Loucy (cell line): ENCODE data around the gene CBX5.

ENCODE experiments used
- H2AFZ ChIP-seq: fragments of 200-600 bp; sonication (generic); 2 replicates; pipeline ENCODE4 v1.6.0; 2016; ENCODE audit warnings: antibody characterized with exemption, mild to moderate bottlenecking, low read length, moderate library complexity
- H3F3A ChIP-seq: fragments of 200-600 bp; 2 replicates; pipeline ENCODE4 v1.6.0; 2016; ENCODE audit warnings: antibody characterized with exemption, low read depth, mild to moderate bottlenecking
- H3K27me3 ChIP-seq: fragments of 200-600 bp; sonication (generic); 2 replicates; pipeline ENCODE4 v1.6.1; 2014; ENCODE audit warnings: low read length, mild to moderate bottlenecking; ENCODE audit not compliant: insufficient read depth, poor library complexity, severe bottlenecking
- H3K36me3 ChIP-seq: fragments of 200-600 bp; sonication (generic); 2 replicates; pipeline ENCODE4 v1.6.1; 2016; ENCODE audit warnings: low read length; ENCODE audit not compliant: insufficient read depth
- H3K4me1 ChIP-seq: fragments of 200-600 bp; sonication (generic); 2 replicates; pipeline ENCODE4 v1.5.1; 2014; ENCODE audit warnings: low read length, mild to moderate bottlenecking; ENCODE audit not compliant: insufficient read depth, poor library complexity, severe bottlenecking
- H3K4me2 ChIP-seq: fragments of 200-600 bp; sonication (generic); 2 replicates; pipeline ENCODE4 v1.6.0; 2014; ENCODE audit warnings: antibody characterized with exemption, low read length, low read depth, mild to moderate bottlenecking; ENCODE audit not compliant: poor library complexity, severe bottlenecking
- H3K4me3 ChIP-seq: fragments of 200-600 bp; sonication (generic); 2 replicates; pipeline ENCODE4 v1.5.1; 2014; ENCODE audit warnings: low read length, mild to moderate bottlenecking, mixed read lengths; ENCODE audit not compliant: poor library complexity, severe bottlenecking
- H3K79me2 ChIP-seq: fragments of 200-600 bp; sonication (generic); 2 replicates; pipeline ENCODE4 v1.6.1; 2014; ENCODE audit warnings: low read length; ENCODE audit not compliant: insufficient read depth
- H3K9ac ChIP-seq: fragments of 200-600 bp; sonication (generic); 2 replicates; pipeline ENCODE4 v1.6.0; 2014; ENCODE audit warnings: mild to moderate bottlenecking, low read depth, low read length, moderate library complexity; ENCODE audit not compliant: poor library complexity, severe bottlenecking
- H3K9me2 ChIP-seq: fragments of 200-600 bp; sonication (generic); replicated peaks from 2 replicates; pipeline ENCODE4 v1.6.1; 2016; ENCODE audit warnings: low read depth, low read length, mixed read lengths
- H3K9me3 ChIP-seq: fragments of 200-600 bp; sonication (generic); 2 replicates; pipeline ENCODE4 v1.6.1; 2014; ENCODE audit warnings: mild to moderate bottlenecking, antibody characterized with exemption, low read length, low read depth; ENCODE audit not compliant: insufficient read depth
- H4K20me1 ChIP-seq: fragments of 200-600 bp; sonication (generic); 2 replicates; pipeline ENCODE4 v1.6.0; 2014; ENCODE audit warnings: antibody characterized with exemption, low read length, mild to moderate bottlenecking; ENCODE audit not compliant: insufficient read depth, poor library complexity, severe bottlenecking
- CTCF ChIP-seq: fragments of 200-600 bp; sonication (generic); conservative IDR thresholded peaks from 2 replicates; pipeline ENCODE4 v1.5.1; 2014; ENCODE audit warnings: mild to moderate bottlenecking, antibody characterized with exemption, low read length
- EZH2phosphoT487 ChIP-seq: fragments of 200-600 bp; IDR thresholded peaks from 2 replicates; pipeline ENCODE4 v1.6.1; 2018; ENCODE audit warnings: antibody characterized with exemption, mild to moderate bottlenecking, moderate library complexity, borderline replicate concordance

The CBX5 gene

DNA sequence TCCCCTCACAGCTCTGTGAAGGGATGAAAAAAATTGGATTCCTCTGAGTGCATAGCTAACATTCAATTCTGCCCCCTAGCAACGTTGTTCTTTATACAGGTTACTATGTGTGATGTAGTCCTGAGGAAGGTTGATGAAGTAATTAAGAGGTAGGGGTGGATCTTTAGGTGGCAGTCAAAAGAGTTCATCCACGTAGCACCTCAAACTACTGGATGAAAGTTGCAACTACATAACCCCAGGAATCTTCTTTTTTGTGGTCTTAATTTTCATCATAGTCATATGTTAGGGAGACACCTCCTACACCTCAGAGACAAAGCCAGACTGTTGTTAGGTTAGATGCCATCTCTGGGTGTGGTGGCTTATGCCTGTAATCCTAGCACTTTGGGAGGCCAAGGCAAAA is 31.1 kb upstream of the CBX5 start:
- Histone ChIP-seq H3K27me3 (no peaks in the 10 kb centered on the region), H3K9me3 (no peaks in the 10 kb centered on the region)

GRCh38 chr12:54306925-54307741 is 27.2 kb upstream of the CBX5 start:
- H3F3A ChIP-seq = peaks cover 11% of the 10 kb centered on the region; the same call in 1 of the 2 replicates
- H3K4me2 ChIP-seq = peak overlapping the region; percentile 72
- H3K9me2 ChIP-seq = no peaks in the 10 kb centered on the region
- H3K9ac ChIP-seq = peak overlapping the region; percentile 57
- peaks cover 49% of the 10 kb centered on the region for H3K4me1 ChIP-seq
- no peaks in the 10 kb centered on the region for H3K36me3 ChIP-seq
- no peaks in the 10 kb centered on the region for H3K27me3 ChIP-seq
- TF ChIP-seq CTCF (no peak), EZH2phosphoT487 (no peak)
- peaks cover 10% of the 10 kb centered on the region for H3K79me2 ChIP-seq
- peak overlapping the region; percentile 46 for H3K4me3 ChIP-seq
- H4K20me1 ChIP-seq = no peaks in the 10 kb centered on the region
- no peaks in the 10 kb centered on the region for H3K9me3 ChIP-seq
- H2AFZ ChIP-seq = no peak overlapping the region

More for the DNA sequence above, 31.1 kb upstream of the CBX5 start:
- peaks cover 17% of the 10 kb centered on the region for H3K4me1 ChIP-seq
- TF ChIP-seq EZH2phosphoT487 = no peak
- no peak for TF ChIP-seq CTCF
- no peaks in the 10 kb centered on the region for H3K9me2 ChIP-seq
- H3F3A ChIP-seq = no peaks in the 10 kb centered on the region
- no peak overlapping the region for H3K4me3 ChIP-seq
- H3K79me2 ChIP-seq = peaks cover 3% of the 10 kb centered on the region; the same call in 1 of the 2 replicates
- no peak overlapping the region for H3K4me2 ChIP-seq
- H2AFZ ChIP-seq = no peak overlapping the region
- no peak overlapping the region for H3K9ac ChIP-seq
- no peaks in the 10 kb centered on the region for H3K36me3 ChIP-seq
- no peaks in the 10 kb centered on the region for H4K20me1 ChIP-seq

DNA sequence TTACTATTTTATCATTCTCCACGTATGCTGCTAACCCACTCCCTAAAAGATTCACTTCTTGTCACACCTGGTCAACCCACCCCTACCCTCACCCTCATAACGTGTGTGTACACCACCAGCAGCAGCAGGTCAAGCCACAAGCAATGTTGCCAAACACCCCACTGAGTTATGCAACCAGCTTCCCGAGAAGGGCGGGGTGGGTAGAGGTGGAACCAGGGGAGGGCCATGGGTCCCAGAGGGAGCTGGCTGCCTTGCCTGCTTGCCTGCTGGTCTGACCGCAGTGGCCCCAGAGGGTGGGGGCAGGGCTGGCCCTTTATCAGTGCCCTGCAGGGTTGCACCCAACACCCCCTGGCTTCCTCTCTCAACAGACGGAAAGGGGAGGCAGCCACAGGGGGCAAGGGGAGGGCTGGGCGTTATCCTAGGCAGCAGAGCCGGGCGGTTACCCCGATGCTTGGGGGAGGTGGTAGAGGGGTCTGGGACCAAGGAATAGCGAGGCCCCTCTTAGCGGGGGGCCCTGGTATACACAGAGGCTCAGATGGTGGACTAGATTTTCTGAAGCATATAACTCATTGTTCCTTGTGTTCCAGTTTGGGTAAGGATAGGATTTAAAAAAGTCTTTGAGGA is 24.4 kb upstream of the CBX5 start:
- Histone ChIP-seq H3K36me3 (no peaks in the 10 kb centered on the region), H3F3A (peaks cover 11% of the 10 kb centered on the region; the same call in 1 of the 2 replicates), H3K4me1 (peaks cover 64% of the 10 kb centered on the region), H3K79me2 (peaks cover 38% of the 10 kb centered on the region), H3K9me2 (no peaks in the 10 kb centered on the region), H3K27me3 (peaks cover 5% of the 10 kb centered on the region), H3K9ac (peak overlapping the region; percentile 99), H3K4me2 (peak overlapping the region; percentile 86), H4K20me1 (no peaks in the 10 kb centered on the region), H2AFZ (no peak overlapping the region), H3K9me3 (no peaks in the 10 kb centered on the region), H3K4me3 (peak overlapping the region; percentile 68)
- no peak for TF ChIP-seq EZH2phosphoT487
- TF ChIP-seq CTCF = no peak
